Panc1 (cell line): ENCODE data around the gene CLDN11. TPM values are rescaled to one million over a fixed set of nuclear protein-coding genes. Genes with fewer than 3 reads are reported as not detected.

Source experiments
- ATAC-seq: fragments of 200-7000 bp; cut with Tn5 transposase; 2 replicates; pipeline ENCODE4 v1.9.1; 2020; ENCODE audit warnings: mild to moderate bottlenecking, moderate library complexity
- BruUV-seq: library from RNA; stranded (reverse); fragments of 400-500 nt; replicated peaks from 2 replicates; lab custom pipeline; 2021; lab: Mats Ljungman, UMichigan
- CTCF ChIA-PET: fragments of 300-600 bp; sonication (Branson Sonifier 250); formaldehyde crosslinking; loops from one replicate; lab custom pipeline; 2022; ENCODE audit warnings: antibody characterized with exemption; lab: Charles Lee
- POLR2A ChIA-PET: fragments of 300-600 bp; sonication (Branson Sonifier 250); formaldehyde crosslinking; loops from one replicate; lab custom pipeline; 2022; ENCODE audit warnings: antibody characterized with exemption; lab: Charles Lee
- DNase-seq: peaks from one replicate; pipeline ENCODE4 v3.0.0-alpha.2; 2010; ENCODE audit warnings: low read depth, low spot score
- H3K27ac ChIP-seq: 2 replicates; pipeline ENCODE4 v1.5.1; 2011; ENCODE audit warnings: mild to moderate bottlenecking, low read length, inconsistent platforms
- H3K27me3 ChIP-seq: fragments of 200-500 bp; sonication (Bioruptor generic); 2 replicates; pipeline ENCODE4 v1.6.0; 2014; ENCODE audit warnings: low read length, inconsistent platforms; ENCODE audit not compliant: control insufficient read depth, insufficient read depth
- H3K36me3 ChIP-seq: fragments of 200-500 bp; sonication (Bioruptor generic); 2 replicates; pipeline ENCODE4 v1.5.1; 2014; ENCODE audit warnings: inconsistent platforms, mild to moderate bottlenecking, low read length, moderate library complexity; ENCODE audit not compliant: control insufficient read depth, insufficient read depth
- H3K4me1 ChIP-seq: 2 replicates; pipeline ENCODE4 v1.5.1; 2011; ENCODE audit warnings: inconsistent platforms, mild to moderate bottlenecking, low read length, moderate library complexity; ENCODE audit not compliant: control insufficient read depth, insufficient read depth
- H3K4me3 ChIP-seq, 2 experiments: 2 replicates each; pipeline ENCODE4 v1.5.1; 2011 to 2012; ENCODE audit warnings: low read depth in 2 of 2, low read length in 2 of 2, mild to moderate bottlenecking in 2 of 2, inconsistent platforms in 1 of 2, moderate library complexity in 1 of 2
- H3K9me3 ChIP-seq: fragments of 200-500 bp; sonication (Bioruptor generic); 2 replicates; pipeline ENCODE4 v1.5.1; 2014; ENCODE audit warnings: low read depth, mild to moderate bottlenecking, inconsistent platforms, low read length, moderate library complexity; ENCODE audit not compliant: control insufficient read depth, insufficient read depth
- POLR2AphosphoS5 ChIP-seq: IDR thresholded peaks from 2 replicates; pipeline ENCODE4 v1.6.1; 2012; ENCODE audit warnings: mild to moderate bottlenecking, low read depth, low read length, moderate library complexity
- SIN3A ChIP-seq: IDR thresholded peaks from 2 replicates; pipeline ENCODE4 v1.6.1; 2012; ENCODE audit warnings: low read depth, mild to moderate bottlenecking, low read length, moderate library complexity, borderline replicate concordance; ENCODE audit not compliant: insufficient read depth
- TCF7L2 ChIP-seq: IDR thresholded peaks from 2 replicates; pipeline ENCODE4 v1.6.1; 2011; ENCODE audit warnings: mild to moderate bottlenecking, low read depth, low read length, inconsistent platforms
- in situ Hi-C: cut with HindIII; loops from 2 replicates; pipeline ENCODE4 v1.10.0; 2016; ENCODE audit warnings: low sequenced_read_pairs, low pct_unique_long_range_greater_than_20kb
- intact Hi-C: fragments of 100-400 bp; cut with micrococcal nuclease; formaldehyde crosslinking; loops from one replicate; pipeline ENCODE4 v1.10.0; 2022; ENCODE audit not compliant: unreplicated experiment
- total RNA-seq: library from RNA; stranded (reverse); gene quantifications from one replicate; pipeline ENCODE4 v1.2.1, GENCODE V29; 2021; ENCODE audit not compliant: unreplicated experiment
- TF ChIP-seq, protein P1 (sequence below): fragments of 450-650 bp; IDR thresholded peaks from 2 replicates; pipeline ENCODE4 v1.5.1; 2017; ENCODE audit warnings: mild to moderate bottlenecking
- TF ChIP-seq, protein P2 (sequence below), 2 experiments: IDR thresholded peaks; 2 replicates each; pipeline ENCODE4 v1.6.1; 2011 to 2012; ENCODE audit warnings: low read depth in 2 of 2, control low read depth in 1 of 2, low read length in 1 of 2, mild to moderate bottlenecking in 1 of 2, moderate library complexity in 1 of 2; ENCODE audit not compliant: insufficient read depth in 1 of 2

CLDN11 gene
- total RNA-seq, 1 experiment from 2014 or later, result 1.9 TPM

- DNase-seq (no peak), ATAC-seq (no peak)
- Histone ChIP-seq H3K9me3 (no peaks in the 10 kb centered on the region), H3K27me3 (no peaks in the 10 kb centered on the region; the same call in 1 of the 2 replicates), H3K27ac (no peak overlapping the region), H3K36me3 (no peaks in the 10 kb centered on the region), H3K4me3 (no peak overlapping the region), H3K4me1 (no peaks in the 10 kb centered on the region)
- POLR2A ChIA-PET, result no interaction called here
- TF ChIP-seq, protein P1, sequence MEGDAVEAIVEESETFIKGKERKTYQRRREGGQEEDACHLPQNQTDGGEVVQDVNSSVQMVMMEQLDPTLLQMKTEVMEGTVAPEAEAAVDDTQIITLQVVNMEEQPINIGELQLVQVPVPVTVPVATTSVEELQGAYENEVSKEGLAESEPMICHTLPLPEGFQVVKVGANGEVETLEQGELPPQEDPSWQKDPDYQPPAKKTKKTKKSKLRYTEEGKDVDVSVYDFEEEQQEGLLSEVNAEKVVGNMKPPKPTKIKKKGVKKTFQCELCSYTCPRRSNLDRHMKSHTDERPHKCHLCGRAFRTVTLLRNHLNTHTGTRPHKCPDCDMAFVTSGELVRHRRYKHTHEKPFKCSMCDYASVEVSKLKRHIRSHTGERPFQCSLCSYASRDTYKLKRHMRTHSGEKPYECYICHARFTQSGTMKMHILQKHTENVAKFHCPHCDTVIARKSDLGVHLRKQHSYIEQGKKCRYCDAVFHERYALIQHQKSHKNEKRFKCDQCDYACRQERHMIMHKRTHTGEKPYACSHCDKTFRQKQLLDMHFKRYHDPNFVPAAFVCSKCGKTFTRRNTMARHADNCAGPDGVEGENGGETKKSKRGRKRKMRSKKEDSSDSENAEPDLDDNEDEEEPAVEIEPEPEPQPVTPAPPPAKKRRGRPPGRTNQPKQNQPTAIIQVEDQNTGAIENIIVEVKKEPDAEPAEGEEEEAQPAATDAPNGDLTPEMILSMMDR, result no peak
- no peak for TF ChIP-seq TCF7L2
- TF ChIP-seq, protein P2, sequence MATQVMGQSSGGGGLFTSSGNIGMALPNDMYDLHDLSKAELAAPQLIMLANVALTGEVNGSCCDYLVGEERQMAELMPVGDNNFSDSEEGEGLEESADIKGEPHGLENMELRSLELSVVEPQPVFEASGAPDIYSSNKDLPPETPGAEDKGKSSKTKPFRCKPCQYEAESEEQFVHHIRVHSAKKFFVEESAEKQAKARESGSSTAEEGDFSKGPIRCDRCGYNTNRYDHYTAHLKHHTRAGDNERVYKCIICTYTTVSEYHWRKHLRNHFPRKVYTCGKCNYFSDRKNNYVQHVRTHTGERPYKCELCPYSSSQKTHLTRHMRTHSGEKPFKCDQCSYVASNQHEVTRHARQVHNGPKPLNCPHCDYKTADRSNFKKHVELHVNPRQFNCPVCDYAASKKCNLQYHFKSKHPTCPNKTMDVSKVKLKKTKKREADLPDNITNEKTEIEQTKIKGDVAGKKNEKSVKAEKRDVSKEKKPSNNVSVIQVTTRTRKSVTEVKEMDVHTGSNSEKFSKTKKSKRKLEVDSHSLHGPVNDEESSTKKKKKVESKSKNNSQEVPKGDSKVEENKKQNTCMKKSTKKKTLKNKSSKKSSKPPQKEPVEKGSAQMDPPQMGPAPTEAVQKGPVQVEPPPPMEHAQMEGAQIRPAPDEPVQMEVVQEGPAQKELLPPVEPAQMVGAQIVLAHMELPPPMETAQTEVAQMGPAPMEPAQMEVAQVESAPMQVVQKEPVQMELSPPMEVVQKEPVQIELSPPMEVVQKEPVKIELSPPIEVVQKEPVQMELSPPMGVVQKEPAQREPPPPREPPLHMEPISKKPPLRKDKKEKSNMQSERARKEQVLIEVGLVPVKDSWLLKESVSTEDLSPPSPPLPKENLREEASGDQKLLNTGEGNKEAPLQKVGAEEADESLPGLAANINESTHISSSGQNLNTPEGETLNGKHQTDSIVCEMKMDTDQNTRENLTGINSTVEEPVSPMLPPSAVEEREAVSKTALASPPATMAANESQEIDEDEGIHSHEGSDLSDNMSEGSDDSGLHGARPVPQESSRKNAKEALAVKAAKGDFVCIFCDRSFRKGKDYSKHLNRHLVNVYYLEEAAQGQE (IDR thresholded peaks at IDR 0.05; ENCODE audit: insufficient read depth in 1 of 2, low read depth in 2 of 2, low read length in 1 of 2), result no peak
- TF ChIP-seq POLR2AphosphoS5, result no peak
- TF ChIP-seq SIN3A, result no peak
- intact Hi-C loops, result no loop called here
- no TSS peak for BruUV-seq
- in situ Hi-C loops, result no loop called here
- CTCF ChIA-PET, result interaction anchor here (0.5 to 0.6 kb wide), 2 partner anchors 77 to 1290 kb away, joined by 3 to 8 read pairs; no protein-coding TSS in a partner anchor
Measured at GRCh38 chr3:170477395-170477794, 58.7 kb downstream of the CLDN11 start.

- no TSS peak for BruUV-seq
- ATAC-seq (no peak), DNase-seq (no peak)
Measured at GRCh38 chr3:170480111-170480510, 61.4 kb downstream of the CLDN11 start.

More at GRCh38 chr3:170480111-170480510, 61.4 kb downstream of the CLDN11 start:
- intact Hi-C loops (no loop called here), in situ Hi-C loops (no loop called here)
- Histone ChIP-seq H3K4me1 (no peaks in the 10 kb centered on the region), H3K27me3 (no peaks in the 10 kb centered on the region; the same call in 1 of the 2 replicates), H3K36me3 (no peaks in the 10 kb centered on the region), H3K4me3 (no peak overlapping the region), H3K27ac (no peak overlapping the region), H3K9me3 (no peaks in the 10 kb centered on the region)
- TF ChIP-seq SIN3A (no peak), TCF7L2 (no peak), POLR2AphosphoS5 (no peak)
- TF ChIP-seq, protein P2 (IDR thresholded peaks at IDR 0.05; ENCODE audit: insufficient read depth in 1 of 2, low read depth in 2 of 2, low read length in 1 of 2), result no peak
- TF ChIP-seq, protein P1, result no peak
- CTCF ChIA-PET, result no interaction called here
- POLR2A ChIA-PET, result no interaction called here
